Measurements from ENCODE around the gene C1GALT1.

The C1GALT1 gene

GRCh38 chr7:7271094-7271874, 88.9 kb downstream of the C1GALT1 start:
- H3K36me3 ChIP-seq (ENCODE audit: control insufficient read depth, insufficient read depth, low read length) = no peaks in the 10 kb centered on the region
- no CpG with 5 or more reads among the region's 10 CpGs for WGBS (ENCODE audit: insufficient coverage, insufficient read length)
- no peak for DNase-seq (ENCODE audit: low read depth, low spot score)
- no peaks in the 10 kb centered on the region for H3K27me3 ChIP-seq (ENCODE audit: control insufficient read depth, insufficient read depth, low read length)
- H3K4me1 ChIP-seq (ENCODE audit: control insufficient read depth, insufficient read depth, low read length) = no peaks in the 10 kb centered on the region
- H3K4me3 ChIP-seq (ENCODE audit: low read length) = no peak overlapping the region
- H3K27ac ChIP-seq (ENCODE audit: low read length) = no peak overlapping the region
- no peaks in the 10 kb centered on the region for H3K9me3 ChIP-seq (ENCODE audit: control insufficient read depth, insufficient read depth, low read length)

DNA sequence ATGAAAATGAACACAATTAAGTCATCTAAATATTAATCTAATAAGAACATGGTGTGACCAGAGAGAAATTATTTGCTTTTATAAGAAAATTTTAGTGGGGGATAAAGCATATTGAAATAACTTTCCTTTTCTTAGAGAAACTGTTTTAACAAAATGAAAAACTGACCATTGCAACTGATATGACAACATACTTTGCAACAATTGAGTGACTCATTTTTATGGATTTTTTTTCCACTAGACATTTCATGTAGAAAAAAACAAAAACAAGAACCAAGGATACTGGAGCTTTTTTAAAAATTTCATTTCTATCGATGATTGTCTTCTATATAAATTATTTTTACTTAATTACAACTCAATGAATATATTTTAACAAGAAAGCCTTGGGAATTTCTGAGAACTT, 90.0 kb downstream of the C1GALT1 start:
- no peak overlapping the region for H3K4me3 ChIP-seq (ENCODE audit: low read length)
- H3K9me3 ChIP-seq (ENCODE audit: control insufficient read depth, insufficient read depth, low read length) = no peaks in the 10 kb centered on the region
- DNase-seq (ENCODE audit: low read depth, low spot score) = no peak
- WGBS (ENCODE audit: insufficient coverage, insufficient read length) = no CpG with 5 or more reads among the region's 1 CpG
- H3K36me3 ChIP-seq (ENCODE audit: control insufficient read depth, insufficient read depth, low read length) = no peaks in the 10 kb centered on the region
- no peaks in the 10 kb centered on the region for H3K4me1 ChIP-seq (ENCODE audit: control insufficient read depth, insufficient read depth, low read length)
- H3K27ac ChIP-seq (ENCODE audit: low read length) = no peak overlapping the region
- H3K27me3 ChIP-seq (ENCODE audit: control insufficient read depth, insufficient read depth, low read length) = no peaks in the 10 kb centered on the region

GRCh38 chr7:7274782-7275181, 92.4 kb downstream of the C1GALT1 start:
- Histone ChIP-seq H3K9me3 (ENCODE audit: control insufficient read depth, insufficient read depth, low read length) (no peaks in the 10 kb centered on the region), H3K4me1 (ENCODE audit: control insufficient read depth, insufficient read depth, low read length) (no peaks in the 10 kb centered on the region), H3K27ac (ENCODE audit: low read length) (no peak overlapping the region), H3K4me3 (ENCODE audit: low read length) (no peak overlapping the region), H3K27me3 (ENCODE audit: control insufficient read depth, insufficient read depth, low read length) (no peaks in the 10 kb centered on the region), H3K36me3 (ENCODE audit: control insufficient read depth, insufficient read depth, low read length) (no peaks in the 10 kb centered on the region)
- WGBS (ENCODE audit: insufficient coverage, insufficient read length) = no CpG with 5 or more reads among the region's 3 CpGs
- no peak for DNase-seq (ENCODE audit: low read depth, low spot score)

- Histone ChIP-seq H3K36me3 (ENCODE audit: control insufficient read depth, insufficient read depth, low read length) (no peaks in the 10 kb centered on the region), H3K4me3 (ENCODE audit: low read length) (no peak overlapping the region), H3K27ac (ENCODE audit: low read length) (no peak overlapping the region), H3K27me3 (ENCODE audit: control insufficient read depth, insufficient read depth, low read length) (no peaks in the 10 kb centered on the region), H3K4me1 (ENCODE audit: control insufficient read depth, insufficient read depth, low read length) (no peaks in the 10 kb centered on the region), H3K9me3 (ENCODE audit: control insufficient read depth, insufficient read depth, low read length) (no peaks in the 10 kb centered on the region)
- WGBS (ENCODE audit: insufficient coverage, insufficient read length) = no CpG with 5 or more reads among the region's 3 CpGs
- no peak for DNase-seq (ENCODE audit: low read depth, low spot score)
Measured at GRCh38 chr7:7276161-7276560, 93.8 kb downstream of the C1GALT1 start.

- no peak for DNase-seq (ENCODE audit: low read depth, low spot score)
- no peaks in the 10 kb centered on the region for H3K9me3 ChIP-seq (ENCODE audit: control insufficient read depth, insufficient read depth, low read length)
- H3K36me3 ChIP-seq (ENCODE audit: control insufficient read depth, insufficient read depth, low read length) = no peaks in the 10 kb centered on the region
- H3K27ac ChIP-seq (ENCODE audit: low read length) = no peak overlapping the region
- H3K4me1 ChIP-seq (ENCODE audit: control insufficient read depth, insufficient read depth, low read length) = no peaks in the 10 kb centered on the region
- WGBS (ENCODE audit: insufficient coverage, insufficient read length) = no CpG with 5 or more reads among the region's 5 CpGs
- H3K4me3 ChIP-seq (ENCODE audit: low read length) = no peak overlapping the region
- no peaks in the 10 kb centered on the region for H3K27me3 ChIP-seq (ENCODE audit: control insufficient read depth, insufficient read depth, low read length)
Measured at GRCh38 chr7:7290429-7291122, 108.2 kb downstream of the C1GALT1 start.

- no CpG with 5 or more reads among the region's 4 CpGs for whole genome bisulfite sequencing (ENCODE audit: insufficient coverage, insufficient read length)
- DNase-seq (ENCODE audit: low read depth, low spot score) = no peak
- no peaks in the 10 kb centered on the region for H3K27me3 ChIP-seq (ENCODE audit: control insufficient read depth, insufficient read depth, low read length)
- no peak overlapping the region for H3K4me3 ChIP-seq (ENCODE audit: low read length)
- H3K27ac ChIP-seq (ENCODE audit: low read length) = no peak overlapping the region
- no peaks in the 10 kb centered on the region for H3K36me3 ChIP-seq (ENCODE audit: control insufficient read depth, insufficient read depth, low read length)
- H3K4me1 ChIP-seq (ENCODE audit: control insufficient read depth, insufficient read depth, low read length) = no peaks in the 10 kb centered on the region
- no peaks in the 10 kb centered on the region for H3K9me3 ChIP-seq (ENCODE audit: control insufficient read depth, insufficient read depth, low read length)
Measured at GRCh38 chr7:7292085-7292484, 109.7 kb downstream of the C1GALT1 start.

DNA sequence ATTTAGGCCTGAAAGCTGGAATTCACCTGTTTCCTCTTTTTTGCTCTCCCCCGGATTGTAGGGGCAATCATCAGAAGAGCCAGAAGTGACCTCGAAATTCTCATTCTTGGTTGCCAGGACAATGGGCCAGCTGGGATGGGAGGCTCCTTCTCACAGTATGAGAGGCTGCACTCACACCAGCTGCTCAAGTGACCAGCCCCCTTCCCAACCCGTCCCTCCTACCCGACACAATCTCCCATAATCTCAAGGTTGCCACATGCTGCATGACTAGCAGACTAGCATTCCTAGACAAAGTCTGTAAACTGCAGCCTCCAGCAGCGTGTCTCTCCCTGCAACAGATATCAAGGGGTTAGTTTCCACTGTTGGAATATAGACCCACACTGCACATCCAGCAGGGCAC, 110.3 kb downstream of the C1GALT1 start:
- no peaks in the 10 kb centered on the region for H3K9me3 ChIP-seq (ENCODE audit: control insufficient read depth, insufficient read depth, low read length)
- no peaks in the 10 kb centered on the region for H3K4me1 ChIP-seq (ENCODE audit: control insufficient read depth, insufficient read depth, low read length)
- H3K27ac ChIP-seq (ENCODE audit: low read length) = no peak overlapping the region
- no peaks in the 10 kb centered on the region for H3K36me3 ChIP-seq (ENCODE audit: control insufficient read depth, insufficient read depth, low read length)
- no peak for DNase-seq (ENCODE audit: low read depth, low spot score)
- H3K27me3 ChIP-seq (ENCODE audit: control insufficient read depth, insufficient read depth, low read length) = no peaks in the 10 kb centered on the region
- WGBS (ENCODE audit: insufficient coverage, insufficient read length) = no CpG with 5 or more reads among the region's 5 CpGs
- no peak overlapping the region for H3K4me3 ChIP-seq (ENCODE audit: low read length)

DNA sequence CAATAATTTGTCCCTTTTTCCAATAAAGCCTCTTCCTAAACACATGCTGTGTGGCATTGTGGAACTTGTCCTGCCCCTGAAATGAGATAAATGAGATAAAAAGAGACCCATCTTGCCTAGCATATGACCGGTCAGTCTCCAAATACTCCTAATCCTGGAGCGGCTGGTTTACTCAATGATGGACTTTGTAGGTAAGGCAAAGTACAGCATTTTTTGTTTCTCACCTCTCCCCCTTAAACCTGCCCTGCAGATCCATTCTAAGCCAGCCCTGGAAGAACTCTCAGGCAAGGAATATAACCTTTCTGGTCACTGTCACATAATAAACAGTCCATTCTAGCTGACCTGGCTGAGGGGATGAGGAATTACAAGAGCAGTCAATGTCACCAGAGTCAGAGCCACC, 110.7 kb downstream of the C1GALT1 start:
- DNase-seq (ENCODE audit: low read depth, low spot score) = no peak
- Histone ChIP-seq H3K4me3 (ENCODE audit: low read length) (no peak overlapping the region), H3K9me3 (ENCODE audit: control insufficient read depth, insufficient read depth, low read length) (no peaks in the 10 kb centered on the region), H3K4me1 (ENCODE audit: control insufficient read depth, insufficient read depth, low read length) (no peaks in the 10 kb centered on the region), H3K36me3 (ENCODE audit: control insufficient read depth, insufficient read depth, low read length) (no peaks in the 10 kb centered on the region), H3K27ac (ENCODE audit: low read length) (no peak overlapping the region), H3K27me3 (ENCODE audit: control insufficient read depth, insufficient read depth, low read length) (no peaks in the 10 kb centered on the region)
- no CpG with 5 or more reads among the region's 2 CpGs for WGBS (ENCODE audit: insufficient coverage, insufficient read length)

- no peaks in the 10 kb centered on the region for H3K4me1 ChIP-seq (ENCODE audit: control insufficient read depth, insufficient read depth, low read length)
- no peaks in the 10 kb centered on the region for H3K36me3 ChIP-seq (ENCODE audit: control insufficient read depth, insufficient read depth, low read length)
- H3K4me3 ChIP-seq (ENCODE audit: low read length) = no peak overlapping the region
- no CpG with 5 or more reads among the region's 4 CpGs for WGBS (ENCODE audit: insufficient coverage, insufficient read length)
- DNase-seq (ENCODE audit: low read depth, low spot score) = no peak
- no peaks in the 10 kb centered on the region for H3K9me3 ChIP-seq (ENCODE audit: control insufficient read depth, insufficient read depth, low read length)
- H3K27ac ChIP-seq (ENCODE audit: low read length) = no peak overlapping the region
- no peaks in the 10 kb centered on the region for H3K27me3 ChIP-seq (ENCODE audit: control insufficient read depth, insufficient read depth, low read length)
Measured at GRCh38 chr7:7294911-7295310, 112.6 kb downstream of the C1GALT1 start.

Measured in iPS DF 6.9 (cell line).